Cerebellar cortex (tissue), 1 donor: ENCODE data around the gene CENPB.

Experiments used
- DNase-seq: peaks from one replicate; pipeline ENCODE4 v3.0.0-alpha.2; 2015; ENCODE audit warnings: low spot score

CENPB gene

GRCh38 chr20:3748073-3748472 lies 38.5 kb downstream of the CENPB start:
- DNase-seq: no peak

- no peak for DNase-seq
These were observed 39.1 kb downstream of the CENPB start for GRCh38 chr20:3747471-3747870.

DNA sequence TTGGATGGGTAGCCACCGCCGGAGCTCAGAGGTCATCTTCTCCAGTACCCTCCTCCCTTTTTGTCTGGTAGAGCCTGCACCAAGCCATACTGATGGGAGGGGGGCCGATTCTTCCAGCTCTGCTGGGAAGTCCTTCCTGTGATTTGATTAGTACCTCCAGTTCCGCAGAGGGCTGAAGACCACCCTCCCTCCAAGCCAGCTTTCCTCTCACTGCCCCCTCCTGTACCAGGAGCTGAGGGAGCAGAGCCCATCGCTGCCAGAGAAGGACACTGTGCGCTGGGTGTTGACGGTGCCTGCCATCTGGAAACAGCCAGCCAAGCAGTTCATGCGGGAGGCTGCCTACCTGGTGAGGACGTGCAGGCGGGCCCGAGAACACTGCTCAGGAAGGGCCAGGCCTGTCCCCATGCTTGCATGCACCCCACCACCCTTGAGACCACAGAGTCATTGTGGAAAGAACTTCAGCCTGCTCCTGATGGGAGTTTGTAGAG lies 40.8 kb downstream of the CENPB start:
- no peak for DNase-seq

- no peak for DNase-seq
These were observed 41.5 kb downstream of the CENPB start for GRCh38 chr20:3744806-3745685.

- DNase-seq: no peak
These were observed 42.5 kb downstream of the CENPB start for GRCh38 chr20:3744037-3744436.

DNA sequence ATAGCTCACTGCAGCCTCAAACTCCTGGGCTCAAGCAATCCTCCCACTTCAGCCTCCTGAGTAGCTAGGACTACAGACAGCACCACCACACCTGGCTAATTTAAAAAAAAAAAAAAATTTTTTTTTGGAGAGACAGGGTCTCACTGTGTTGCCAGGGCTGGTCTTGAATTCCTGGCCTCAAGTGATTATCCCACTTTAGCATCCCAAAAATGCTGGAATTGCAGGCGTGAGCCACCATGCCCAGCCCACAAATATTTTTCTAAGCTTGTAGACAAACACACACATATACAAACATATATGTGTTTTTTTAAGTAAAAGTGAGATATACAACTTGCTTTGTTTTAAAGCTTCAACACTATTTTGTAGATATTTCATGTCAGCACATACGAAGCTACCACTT lies 43.3 kb downstream of the CENPB start:
- DNase-seq: no peak

DNA sequence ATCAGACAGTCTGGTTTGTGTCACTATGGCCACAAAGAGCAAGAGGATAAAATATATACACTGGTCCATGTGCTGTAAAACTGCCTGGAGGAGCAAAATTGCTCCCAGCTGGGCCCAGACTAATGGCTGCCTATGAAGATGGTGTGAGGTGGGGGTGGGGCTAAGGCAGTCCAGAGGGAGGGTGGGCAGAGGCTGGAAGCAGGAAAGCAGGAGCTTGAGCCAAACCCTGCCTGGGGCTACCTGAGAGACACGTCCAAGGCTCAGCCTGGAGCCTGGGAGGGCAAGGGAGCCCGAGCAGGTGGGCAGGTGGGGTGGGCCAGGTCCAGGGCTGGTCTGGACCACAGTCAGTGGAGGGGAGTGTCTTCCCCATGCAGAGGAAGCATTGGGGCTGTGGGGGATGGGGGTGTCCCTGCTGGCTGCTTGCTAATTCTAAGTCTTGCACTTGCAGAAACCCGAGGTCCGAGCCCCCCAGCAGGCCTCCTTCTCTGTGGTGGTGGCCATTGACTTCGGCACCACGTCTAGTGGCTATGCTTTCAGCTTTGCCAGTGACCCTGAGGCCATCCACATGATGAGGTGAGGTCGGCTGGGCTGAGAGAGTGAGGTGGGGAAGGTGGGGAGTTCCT lies 44.6 kb downstream of the CENPB start:
- DNase-seq: no peak

DNA sequence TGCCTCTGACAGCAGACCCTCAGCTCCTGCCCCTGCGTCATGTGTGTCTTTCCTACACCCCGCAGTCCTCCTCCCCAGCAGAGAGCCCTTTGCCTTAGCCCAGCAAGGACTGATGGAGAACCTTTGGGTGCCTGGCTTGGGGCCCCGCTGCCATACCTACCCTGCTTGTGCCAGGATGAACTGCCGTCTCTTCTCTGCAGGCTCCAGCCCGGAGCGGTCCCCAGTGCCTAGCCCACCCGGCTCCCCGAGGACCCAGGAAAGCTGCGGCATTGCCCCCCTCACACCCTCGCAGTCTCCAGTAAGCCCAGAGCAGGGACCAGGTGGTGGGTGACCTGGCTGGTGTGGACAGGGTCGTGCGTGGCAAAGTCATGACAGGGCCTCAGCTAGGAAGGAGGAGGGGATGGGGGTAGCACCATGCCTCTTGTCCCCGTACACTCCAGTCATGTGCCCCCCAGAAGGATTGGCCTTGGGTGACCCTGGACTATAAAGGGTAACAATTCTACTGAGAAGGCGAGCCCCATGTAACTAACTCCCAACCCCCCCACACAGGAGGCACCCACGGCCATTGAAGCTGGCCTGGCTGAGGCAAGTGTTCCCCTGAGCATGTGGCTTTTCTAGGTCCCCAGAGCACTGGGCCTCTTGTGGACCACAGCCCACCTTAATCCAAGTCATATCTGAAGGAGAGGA lies 45.8 kb downstream of the CENPB start:
- no peak for DNase-seq

DNA sequence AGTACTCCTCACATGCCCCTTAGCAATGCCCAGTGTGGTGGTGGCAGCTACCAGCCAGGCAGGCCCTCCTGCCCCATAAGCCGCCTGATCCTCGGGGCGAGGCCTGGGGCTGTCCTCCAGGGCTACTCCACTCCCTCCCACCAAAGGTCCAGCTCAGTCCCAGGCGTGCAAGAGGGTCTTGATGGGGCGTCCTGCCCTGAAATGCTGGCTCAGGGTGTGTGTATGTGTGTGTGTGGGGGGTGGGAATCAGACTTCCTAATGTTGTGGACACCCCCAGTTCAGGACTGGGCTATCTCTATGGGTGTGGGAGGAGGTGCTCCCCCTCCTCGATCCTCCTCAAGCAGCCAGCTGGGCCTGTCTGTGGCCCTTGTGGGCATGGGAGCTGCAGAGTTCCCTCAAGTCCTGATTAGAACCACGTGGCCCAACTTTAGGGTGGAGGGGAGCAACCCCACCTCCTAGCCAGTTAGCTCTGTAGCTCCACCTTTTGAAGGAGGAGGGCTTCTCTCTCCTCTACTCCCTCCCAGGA lies 46.6 kb downstream of the CENPB start:
- no peak for DNase-seq

DNA sequence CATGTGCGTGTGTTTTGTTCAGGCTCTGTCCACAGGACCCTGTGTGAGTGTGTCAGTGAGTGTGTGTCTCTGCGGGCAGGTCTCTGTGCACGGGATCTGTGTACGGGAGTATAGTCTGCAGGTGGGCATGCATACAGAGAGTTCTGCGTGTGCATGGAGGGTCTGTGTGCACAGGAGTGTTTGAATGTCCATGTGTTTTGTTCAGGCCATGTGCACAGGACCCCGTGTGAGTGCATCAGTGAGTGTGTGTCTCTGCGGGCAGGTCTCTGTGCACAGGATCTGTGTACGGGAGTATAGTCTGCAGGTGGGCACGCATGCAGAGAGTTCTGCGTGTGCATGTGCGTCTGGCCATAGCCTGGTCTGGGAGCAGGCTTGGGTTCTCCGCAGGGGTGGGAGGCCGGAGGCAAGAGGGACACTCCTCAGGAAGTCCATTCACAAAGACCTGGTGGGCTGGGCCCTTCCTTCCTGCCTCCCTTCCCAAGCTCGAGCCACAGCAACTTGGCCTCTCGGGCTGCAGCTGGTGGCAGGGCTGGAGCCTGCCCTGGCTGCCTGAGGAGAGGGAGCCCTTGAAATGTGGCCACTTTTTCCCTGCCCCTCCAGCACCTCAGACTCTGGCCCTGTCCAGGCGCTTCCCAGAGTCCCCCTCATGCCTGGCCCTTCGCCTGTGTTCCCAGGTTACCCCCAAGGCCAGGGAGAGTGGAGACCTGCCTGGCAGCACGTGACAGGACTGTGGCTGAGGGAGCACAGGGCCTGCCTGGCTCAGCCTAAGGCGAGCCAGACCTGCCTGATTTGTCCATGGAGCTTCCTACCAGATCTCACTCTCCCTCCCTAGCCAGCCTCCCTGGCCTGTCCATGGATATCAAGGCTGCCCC lies 47.2 kb downstream of the CENPB start:
- no peak for DNase-seq

- no peak for DNase-seq
These were observed 48.2 kb downstream of the CENPB start for GRCh38 chr20:3738111-3739053.

GRCh38 chr20:3735768-3736167 lies 50.8 kb downstream of the CENPB start:
- DNase-seq: no peak

DNA sequence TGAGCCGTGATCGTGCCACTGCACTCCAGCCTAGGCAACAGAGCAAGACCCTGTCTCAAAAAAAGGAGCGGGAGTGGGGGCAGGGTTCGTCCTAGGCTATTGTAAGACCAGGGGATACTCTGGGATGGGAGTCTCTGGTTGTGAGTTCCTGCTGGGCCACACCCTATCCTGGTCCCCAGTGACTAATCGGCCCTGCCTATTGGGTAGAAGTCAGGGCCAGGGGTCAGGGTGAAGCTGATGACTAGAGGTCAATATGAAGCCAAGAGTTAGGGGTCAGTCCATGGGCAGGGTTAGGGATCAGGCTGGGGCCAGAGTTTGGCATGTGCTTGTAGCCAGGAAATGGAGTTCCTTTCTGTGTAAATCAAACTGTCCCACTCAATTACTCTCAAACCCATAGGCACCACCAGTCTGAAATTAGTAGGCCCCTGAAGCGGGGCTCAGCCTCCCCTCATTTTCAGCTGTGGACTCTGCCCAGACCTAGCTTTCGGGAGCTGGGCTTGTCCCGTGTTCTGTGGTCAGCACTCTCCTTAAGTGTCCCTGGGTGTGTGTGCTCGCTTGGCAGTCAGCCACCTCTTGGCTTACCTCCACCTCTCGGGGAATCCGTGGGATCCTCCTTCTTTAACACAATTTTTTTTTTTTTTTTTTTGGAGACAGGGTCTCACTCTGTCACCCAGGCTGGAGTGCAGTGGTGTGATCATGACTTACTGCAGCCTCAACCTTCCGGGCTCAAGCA lies 52.3 kb downstream of the CENPB start:
- DNase-seq: no peak
